WERI-Rb-1 (cell line): ENCODE data around the gene CENPVL3.
"Not testable (repeated sequence)": the region's sequence is repeated elsewhere in the genome, so short reads cannot be mapped to it uniquely, and the experiment has no call there.

Experiments
- DNase-seq: peaks from one replicate; pipeline ENCODE4 v3.0.0-alpha.2; 2020
- H3K27ac ChIP-seq: fragments of 250-450 bp; sonication (Bioruptor Pico); 2 replicates; pipeline ENCODE4 v1.5.1; 2020; ENCODE audit warnings: mild to moderate bottlenecking, moderate library complexity
- H3K27me3 ChIP-seq: fragments of 250-450 bp; sonication (Bioruptor Pico); 2 replicates; pipeline ENCODE4 v1.5.1; 2021; ENCODE audit warnings: mild to moderate bottlenecking, low read depth, moderate library complexity; ENCODE audit not compliant: insufficient read depth, severe bottlenecking
- H3K36me3 ChIP-seq: fragments of 250-450 bp; sonication (Bioruptor Pico); 2 replicates; pipeline ENCODE4 v1.5.1; 2020; ENCODE audit warnings: mild to moderate bottlenecking, moderate library complexity
- H3K4me3 ChIP-seq: 2 replicates; pipeline ENCODE4 v1.5.1; 2011; ENCODE audit warnings: low read depth, mild to moderate bottlenecking, control low read depth, low read length
- H3K9me3 ChIP-seq: fragments of 250-450 bp; sonication (Bioruptor Pico); 2 replicates; pipeline ENCODE4 v1.5.1; 2021; ENCODE audit warnings: mild to moderate bottlenecking, moderate library complexity; ENCODE audit not compliant: severe bottlenecking
- TF ChIP-seq, protein P1 (sequence below): IDR thresholded peaks from 2 replicates; pipeline ENCODE4 v1.5.1; 2011; ENCODE audit warnings: low read depth, mild to moderate bottlenecking, control low read depth, inconsistent platforms, low read length

CENPVL3 gene

DNA sequence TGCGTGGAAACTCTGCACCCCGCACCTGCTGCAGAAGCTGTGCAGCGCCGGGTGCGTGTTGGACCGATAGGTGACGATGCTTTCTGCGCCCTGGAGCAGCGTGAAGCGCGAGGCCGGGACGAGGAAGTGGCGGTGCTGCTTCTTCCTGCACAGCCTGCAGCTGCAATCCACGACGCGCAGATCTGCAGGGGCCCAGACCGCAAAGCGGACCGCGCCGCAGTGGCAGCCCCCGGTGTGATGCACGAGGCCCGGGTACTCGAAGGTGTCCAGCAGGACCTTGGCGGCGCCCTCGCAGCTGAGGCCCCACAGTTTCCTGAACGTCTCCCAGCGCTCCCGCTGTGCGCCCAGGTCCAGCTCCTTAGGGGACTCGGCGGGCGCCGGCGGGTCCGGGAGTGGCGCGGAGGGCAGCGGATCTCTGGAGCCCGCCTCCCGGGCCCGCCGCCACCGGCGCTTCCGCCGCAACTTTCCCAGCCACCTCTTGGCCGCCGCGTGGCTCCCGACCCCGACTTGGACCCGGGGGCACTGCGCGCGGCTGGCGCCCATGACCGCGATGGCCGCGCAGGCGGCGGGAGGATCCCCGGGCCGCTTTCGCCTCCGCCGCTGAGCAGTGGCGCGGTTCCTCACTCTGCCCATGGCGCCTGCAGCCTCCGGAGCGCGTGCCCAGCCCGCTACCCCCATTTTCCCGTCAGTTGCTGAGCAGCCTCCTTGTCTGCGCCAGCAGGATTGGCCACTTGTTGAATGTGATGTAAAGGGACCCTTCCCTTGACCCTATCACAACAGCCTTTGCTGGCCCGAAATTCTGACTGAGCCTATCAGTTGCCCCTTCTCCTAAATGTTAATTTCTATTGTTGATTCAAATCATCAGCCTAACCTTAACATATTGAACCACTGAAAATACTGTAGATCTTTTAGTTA, at the start of gene CENPVL3:
TSS of gene CENPVL3 (minus strand) at position 672 of the 915 bp plus-strand sequence. CDS start at position 633, 39 bp downstream.
- DNase-seq, H3K9me3 ChIP-seq, H3K27ac ChIP-seq, H3K4me3 ChIP-seq, H3K36me3 ChIP-seq: not testable (repeated sequence)
- H3K27me3 ChIP-seq = peaks cover 55% of the 10 kb centered on the region

DNA sequence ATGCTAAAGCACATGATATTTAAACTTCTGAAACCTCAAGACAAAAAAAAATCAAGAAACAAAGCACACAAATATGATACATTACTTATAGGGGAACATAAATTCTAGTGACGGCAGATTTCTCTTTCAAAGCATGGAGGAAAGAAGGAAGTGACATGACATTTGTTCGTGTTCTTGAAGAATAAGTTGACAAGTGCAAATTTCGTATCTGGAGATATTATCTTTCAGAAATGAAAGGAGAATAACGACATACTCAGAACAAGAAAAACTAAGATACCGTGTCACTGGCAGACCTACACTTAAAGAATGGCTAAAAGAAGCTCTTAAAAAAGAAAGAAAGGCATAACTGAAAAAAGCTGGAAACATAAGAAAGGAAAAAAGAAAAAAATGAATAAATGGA, 47.3 kb upstream of the CENPVL3 start:
- DNase-seq = no peak
- Histone ChIP-seq H3K36me3 (no peaks in the 10 kb centered on the region), H3K4me3 (no peak overlapping the region), H3K27ac (no peak overlapping the region), H3K27me3 (peaks cover 43% of the 10 kb centered on the region), H3K9me3 (no peaks in the 10 kb centered on the region)
- TF ChIP-seq, protein P1, sequence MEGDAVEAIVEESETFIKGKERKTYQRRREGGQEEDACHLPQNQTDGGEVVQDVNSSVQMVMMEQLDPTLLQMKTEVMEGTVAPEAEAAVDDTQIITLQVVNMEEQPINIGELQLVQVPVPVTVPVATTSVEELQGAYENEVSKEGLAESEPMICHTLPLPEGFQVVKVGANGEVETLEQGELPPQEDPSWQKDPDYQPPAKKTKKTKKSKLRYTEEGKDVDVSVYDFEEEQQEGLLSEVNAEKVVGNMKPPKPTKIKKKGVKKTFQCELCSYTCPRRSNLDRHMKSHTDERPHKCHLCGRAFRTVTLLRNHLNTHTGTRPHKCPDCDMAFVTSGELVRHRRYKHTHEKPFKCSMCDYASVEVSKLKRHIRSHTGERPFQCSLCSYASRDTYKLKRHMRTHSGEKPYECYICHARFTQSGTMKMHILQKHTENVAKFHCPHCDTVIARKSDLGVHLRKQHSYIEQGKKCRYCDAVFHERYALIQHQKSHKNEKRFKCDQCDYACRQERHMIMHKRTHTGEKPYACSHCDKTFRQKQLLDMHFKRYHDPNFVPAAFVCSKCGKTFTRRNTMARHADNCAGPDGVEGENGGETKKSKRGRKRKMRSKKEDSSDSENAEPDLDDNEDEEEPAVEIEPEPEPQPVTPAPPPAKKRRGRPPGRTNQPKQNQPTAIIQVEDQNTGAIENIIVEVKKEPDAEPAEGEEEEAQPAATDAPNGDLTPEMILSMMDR = no peak

DNA sequence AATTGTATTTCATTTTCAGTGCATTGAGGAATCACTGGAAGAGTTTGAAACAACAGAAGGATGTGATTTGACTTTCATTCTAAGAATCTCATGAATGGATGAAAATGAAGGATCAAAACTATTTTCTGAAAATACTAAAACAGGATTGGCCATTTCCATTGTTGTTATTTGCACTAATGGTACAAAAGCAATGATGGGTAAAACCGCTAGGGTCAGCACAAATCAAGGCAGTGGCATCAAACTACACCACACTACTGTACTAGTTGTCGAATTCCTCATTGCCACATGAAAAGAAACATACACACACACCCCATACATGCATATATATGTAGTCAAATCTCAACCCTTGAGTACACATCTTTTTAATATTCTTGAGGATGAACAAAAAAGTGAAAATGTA, 24.7 kb upstream of the CENPVL3 start:
- no peak overlapping the region for H3K4me3 ChIP-seq
- TF ChIP-seq, protein P1 = no peak

DNA sequence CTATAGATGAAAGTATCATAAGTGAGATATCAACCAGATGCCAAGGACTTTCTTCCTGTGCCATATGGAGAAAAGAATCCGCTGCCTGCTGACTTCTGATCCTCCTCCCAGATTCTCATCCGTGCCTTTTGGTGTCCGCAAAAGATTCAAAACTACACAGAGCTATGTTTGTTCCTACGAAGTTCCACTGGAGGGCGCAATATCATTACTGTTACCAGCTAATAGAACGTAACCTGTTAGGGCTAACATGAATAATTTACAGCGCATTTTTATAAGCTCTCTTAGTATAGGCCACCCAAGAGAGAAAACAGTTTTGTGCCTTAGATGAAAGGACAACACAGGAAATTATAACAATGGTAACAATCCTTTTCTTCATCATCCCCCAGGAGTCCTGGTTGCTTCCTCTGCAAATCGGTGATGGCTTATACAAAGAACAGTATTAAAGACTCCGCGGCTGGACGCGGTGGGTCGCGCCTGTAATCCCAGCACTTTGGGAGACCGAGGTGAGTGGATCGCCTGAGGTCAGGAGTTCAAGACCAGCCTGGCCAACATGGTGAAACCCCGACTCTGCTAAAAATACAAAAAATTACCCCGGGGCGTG, 22.8 kb upstream of the CENPVL3 start:
- Histone ChIP-seq H3K9me3 (no peaks in the 10 kb centered on the region), H3K27ac (no peak overlapping the region), H3K27me3 (peaks cover 67% of the 10 kb centered on the region), H3K36me3 (no peaks in the 10 kb centered on the region), H3K4me3 (no peak overlapping the region)
- DNase-seq = no peak
- TF ChIP-seq, protein P1 = peak; percentile 24; the same call in 1 of the 2 replicates

More for the DNA sequence above, 24.7 kb upstream of the CENPVL3 start:
- Histone ChIP-seq H3K27ac (no peak overlapping the region), H3K36me3 (no peaks in the 10 kb centered on the region), H3K27me3 (peaks cover 52% of the 10 kb centered on the region), H3K9me3 (no peaks in the 10 kb centered on the region)
- DNase-seq = no peak

DNA sequence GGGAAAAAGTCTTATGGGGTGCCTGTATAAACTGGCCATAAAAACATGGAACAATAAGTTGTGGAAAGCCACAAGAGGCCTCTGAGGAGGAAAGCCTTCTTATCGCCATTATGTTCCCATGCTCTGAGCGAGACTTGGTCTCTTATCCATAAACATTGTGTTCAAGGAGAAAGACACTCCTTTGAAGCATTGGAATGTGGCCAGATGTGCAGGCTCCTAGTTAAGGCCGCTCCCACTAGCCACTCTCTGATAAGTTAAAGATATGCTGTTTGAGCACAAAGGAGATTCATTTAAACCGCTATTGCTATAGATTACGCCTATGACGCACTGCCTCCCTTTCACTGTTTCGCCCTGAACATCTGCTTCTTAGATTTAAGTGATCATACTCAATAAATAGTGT, 17.8 kb upstream of the CENPVL3 start:
- H3K9me3 ChIP-seq, H3K27ac ChIP-seq, H3K36me3 ChIP-seq, DNase-seq, H3K4me3 ChIP-seq: not testable (repeated sequence)
- peaks cover 53% of the 10 kb centered on the region for H3K27me3 ChIP-seq

DNA sequence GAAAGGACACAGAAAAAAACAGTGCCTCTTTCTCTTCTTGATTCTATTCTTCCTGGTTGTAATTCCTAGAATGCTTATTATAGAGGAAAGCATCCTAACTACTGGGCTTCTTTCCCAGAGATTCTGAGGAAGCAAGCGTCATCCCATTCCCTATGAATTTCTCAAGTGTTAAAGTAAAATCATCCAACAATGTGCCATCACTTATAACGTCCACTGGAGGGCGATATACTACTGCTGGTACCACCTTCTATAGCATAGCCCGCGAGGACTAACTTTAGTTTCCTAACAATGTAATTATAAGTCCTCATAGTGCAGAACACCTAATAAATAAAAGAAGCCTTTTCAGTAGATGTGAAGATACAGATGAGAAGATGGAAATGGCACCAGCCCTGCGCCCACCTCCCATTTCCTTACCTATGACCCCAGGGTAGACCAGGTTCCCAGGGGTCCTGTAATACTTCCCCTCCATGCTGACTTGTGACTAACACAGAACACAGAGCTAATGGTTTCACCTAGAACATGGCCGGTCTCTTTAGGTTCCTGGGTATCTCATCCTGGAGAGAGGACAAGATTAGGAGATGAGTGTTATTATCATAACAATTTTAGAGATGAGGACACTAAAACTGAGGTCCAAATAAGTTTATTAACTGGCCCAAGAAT, 4.2 kb downstream of the CENPVL3 start:
- Histone ChIP-seq H3K27me3 (peaks cover 64% of the 10 kb centered on the region), H3K36me3 (no peaks in the 10 kb centered on the region), H3K27ac (no peak overlapping the region), H3K9me3 (no peaks in the 10 kb centered on the region), H3K4me3 (no peak overlapping the region)
- TF ChIP-seq, protein P1 = peak; percentile 57
- no peak for DNase-seq
